GM18868 (cell line): ENCODE results near the gene FNTB.
"Not testable (repeated sequence)": the region's sequence is repeated elsewhere in the genome, so short reads cannot be mapped to it uniquely, and the experiment has no call there.

Source experiments
- ATAC-seq: cut with Tn5 transposase; IDR thresholded peaks from one replicate; pipeline ENCODE4 v1.9.1; 2021; ENCODE audit warnings: mild to moderate bottlenecking, moderate library complexity; ENCODE audit not compliant: unreplicated experiment

Gene FNTB

GRCh38 chr14:65080960-65081747 lies 94.5 kb downstream of the FNTB start:
- ATAC-seq: no peak

GRCh38 chr14:65082930-65083329 lies 96.2 kb downstream of the FNTB start:
- ATAC-seq: no peak

GRCh38 chr14:65084554-65085505 lies 98.1 kb downstream of the FNTB start:
- ATAC-seq: no peak

- not testable (repeated sequence) for ATAC-seq
Measured at GRCh38 chr14:65086686-65087085, 100.0 kb downstream of the FNTB start.

- ATAC-seq: not testable (repeated sequence)
Measured at GRCh38 chr14:65087835-65088234, 101.1 kb downstream of the FNTB start.

- ATAC-seq: no peak
Measured at GRCh38 chr14:65092349-65092748, 105.7 kb downstream of the FNTB start.

GRCh38 chr14:65095633-65096205 lies 109.0 kb downstream of the FNTB start:
- no peak for ATAC-seq

- no peak for ATAC-seq
Measured at GRCh38 chr14:65096323-65097089, 109.8 kb downstream of the FNTB start.

GRCh38 chr14:65098586-65098985 lies 111.9 kb downstream of the FNTB start:
- peak; percentile 23 for ATAC-seq

GRCh38 chr14:65100922-65101541 lies 114.3 kb downstream of the FNTB start:
- ATAC-seq: no peak

GRCh38 chr14:65101631-65102440 lies 115.1 kb downstream of the FNTB start:
- ATAC-seq: no peak

- ATAC-seq: peak; percentile 86
Measured at GRCh38 chr14:65102441-65103149, 115.9 kb downstream of the FNTB start, which contains the start of gene MAX. MAX (minus strand) TSS chr14:65102517; CDS start chr14:65102339, 178 bp downstream.

GRCh38 chr14:65103150-65103760 lies 116.6 kb downstream of the FNTB start:
- no peak for ATAC-seq

GRCh38 chr14:65104791-65105190 lies 118.1 kb downstream of the FNTB start:
- ATAC-seq: no peak

- no peak for ATAC-seq
Measured at GRCh38 chr14:65106316-65106715, 119.6 kb downstream of the FNTB start.

GRCh38 chr14:65106736-65107135 lies 120.0 kb downstream of the FNTB start:
- ATAC-seq: no peak

- ATAC-seq: no peak
Measured at GRCh38 chr14:65107200-65107599, 120.5 kb downstream of the FNTB start.

- no peak for ATAC-seq
Measured at GRCh38 chr14:65109357-65109756, 122.7 kb downstream of the FNTB start.
